ENCODE data around the gene SAC3D1. TPM values are rescaled to one million over a fixed set of nuclear protein-coding genes. Genes with fewer than 3 reads are reported as not detected.

Gene SAC3D1
- 10 to 100 TPM in 2 of 5 donors, 1 to 10 TPM in 3; 1.8 to 97.6 (median 6.7) TPM for total RNA-seq
- 10 to 100 TPM in 2 of 3 donors, 1 to 10 TPM in 1; 8.9 to 14.5 (median 14.4) TPM for polyA plus RNA-seq
- long read RNA-seq, donor 1, transcript SAC3D1-201 (2 exons, 1,566 nt) = major isoform, 5 of 5 reads
- long read RNA-seq, donor 1, partial matches to known transcripts = 0 of 5 reads
- long read RNA-seq, donor 1, other reads (novel, unspliced or antisense) = 0 of 5 reads
- long read RNA-seq, donor 2, partial matches to known transcripts = 0 of 1 reads
- long read RNA-seq, donor 2, other reads (novel, unspliced or antisense) = 0 of 1 reads
- long read RNA-seq, donor 3, partial matches to known transcripts = 0 of 5 reads
- long read RNA-seq, donor 3, other reads (novel, unspliced or antisense) = 0 of 5 reads
- long read RNA-seq, donor 4, partial matches to known transcripts = 0 of 1 reads
- long read RNA-seq, donor 4, other reads (novel, unspliced or antisense) = 0 of 1 reads
- long read RNA-seq, donor 5, transcript SAC3D1-201 (2 exons, 1,566 nt) = major isoform, 7 of 8 reads
- long read RNA-seq, donor 5, partial matches to known transcripts = 0 of 8 reads
- long read RNA-seq, donor 5, other reads (novel, unspliced or antisense) = 0 of 8 reads
- long read RNA-seq, donor 6, transcript SAC3D1-201 (2 exons, 1,566 nt) = major isoform, 10 of 11 reads
- long read RNA-seq, donor 6, partial matches to known transcripts = 0 of 11 reads
- long read RNA-seq, donor 6, other reads (novel, unspliced or antisense) = 0 of 11 reads
- long read RNA-seq, donor 7, transcript SAC3D1-201 (2 exons, 1,566 nt) = major isoform, 7 of 8 reads
- long read RNA-seq, donor 7, partial matches to known transcripts = 0 of 8 reads
- long read RNA-seq, donor 7, other reads (novel, unspliced or antisense) = 0 of 8 reads
- long read RNA-seq, donor 8, transcript SAC3D1-201 (2 exons, 1,566 nt) = major isoform, 6 of 9 reads
- long read RNA-seq, donor 8, partial matches to known transcripts = 0 of 9 reads
- long read RNA-seq, donor 8, other reads (novel, unspliced or antisense) = 0 of 9 reads
- long read RNA-seq, donor 9, partial matches to known transcripts = 0 of 3 reads
- long read RNA-seq, donor 9, other reads (novel, unspliced or antisense) = 0 of 3 reads
- long read RNA-seq, donor 10 = 0 reads

DNA sequence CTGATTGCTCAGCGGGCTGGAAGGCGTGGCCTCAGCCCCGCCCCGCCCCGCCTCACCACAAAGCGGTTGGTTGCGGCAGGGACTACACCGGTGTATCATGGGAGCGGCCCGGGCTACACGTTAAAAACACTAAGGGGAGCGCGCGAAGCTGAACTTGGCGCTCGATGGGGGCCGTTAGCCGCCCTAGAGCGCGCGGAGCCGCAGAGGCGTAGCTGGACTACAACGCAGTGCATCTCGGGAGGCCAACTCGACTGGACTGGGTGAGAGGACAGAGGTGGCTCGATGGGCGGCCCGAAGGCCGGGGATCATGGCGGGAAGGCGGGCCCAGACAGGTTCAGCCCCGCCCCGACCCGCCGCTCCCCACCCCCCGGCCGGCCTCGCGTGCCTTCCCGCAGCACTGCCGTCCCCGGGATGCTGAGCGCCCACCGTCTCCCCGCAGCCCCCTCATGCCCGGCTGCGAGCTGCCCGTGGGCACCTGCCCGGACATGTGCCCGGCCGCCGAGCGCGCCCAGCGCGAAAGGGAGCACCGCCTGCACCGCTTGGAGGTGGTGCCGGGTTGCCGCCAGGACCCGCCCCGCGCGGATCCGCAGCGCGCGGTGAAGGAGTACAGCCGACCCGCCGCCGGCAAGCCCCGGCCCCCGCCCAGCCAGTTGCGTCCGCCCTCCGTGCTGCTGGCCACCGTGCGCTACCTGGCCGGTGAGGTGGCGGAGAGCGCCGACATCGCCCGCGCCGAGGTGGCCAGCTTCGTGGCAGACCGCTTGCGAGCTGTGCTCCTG lies at the start of gene SAC3D1:
Gene SAC3D1, plus strand, starts transcription at position 364 of the 776 bp plus-strand sequence. Its CDS starts 83 bp downstream, at position 447.
- DNase-seq = peak; percentile 88 to 97
- no peaks in the 10 kb centered on the region for H3K27me3 ChIP-seq
- TF ChIP-seq, protein P1, sequence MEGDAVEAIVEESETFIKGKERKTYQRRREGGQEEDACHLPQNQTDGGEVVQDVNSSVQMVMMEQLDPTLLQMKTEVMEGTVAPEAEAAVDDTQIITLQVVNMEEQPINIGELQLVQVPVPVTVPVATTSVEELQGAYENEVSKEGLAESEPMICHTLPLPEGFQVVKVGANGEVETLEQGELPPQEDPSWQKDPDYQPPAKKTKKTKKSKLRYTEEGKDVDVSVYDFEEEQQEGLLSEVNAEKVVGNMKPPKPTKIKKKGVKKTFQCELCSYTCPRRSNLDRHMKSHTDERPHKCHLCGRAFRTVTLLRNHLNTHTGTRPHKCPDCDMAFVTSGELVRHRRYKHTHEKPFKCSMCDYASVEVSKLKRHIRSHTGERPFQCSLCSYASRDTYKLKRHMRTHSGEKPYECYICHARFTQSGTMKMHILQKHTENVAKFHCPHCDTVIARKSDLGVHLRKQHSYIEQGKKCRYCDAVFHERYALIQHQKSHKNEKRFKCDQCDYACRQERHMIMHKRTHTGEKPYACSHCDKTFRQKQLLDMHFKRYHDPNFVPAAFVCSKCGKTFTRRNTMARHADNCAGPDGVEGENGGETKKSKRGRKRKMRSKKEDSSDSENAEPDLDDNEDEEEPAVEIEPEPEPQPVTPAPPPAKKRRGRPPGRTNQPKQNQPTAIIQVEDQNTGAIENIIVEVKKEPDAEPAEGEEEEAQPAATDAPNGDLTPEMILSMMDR (IDR thresholded peaks at IDR 0.05) = no peak
- TF ChIP-seq POLR2AphosphoS5 (IDR thresholded peaks at IDR 0.05) = peak; percentile 17 to 80 (median 39)
- TF ChIP-seq POLR2A (IDR thresholded peaks at IDR 0.05) = no peak
- no peak for TF ChIP-seq EP300 (IDR thresholded peaks at IDR 0.05)
- H3K4me1 ChIP-seq = peaks cover 19 to 49% (median 40%) of the 10 kb centered on the region in 4 donors
- H3K4me3 ChIP-seq = peak within 1 kb of the TSS; percentile 74 to 98 (median 92)
- peaks cover 30 to 57% (median 51%) of the 10 kb centered on the region in 4 donors for H3K36me3 ChIP-seq
- H3K9me3 ChIP-seq = no peaks in the 10 kb centered on the region
- 0 to 1% (median 1%) methylated on average over 17 to 91 of the region's 91 CpGs for WGBS, 5 donors
- peak within 1 kb of the TSS; percentile 92 to 99 (median 93) for H3K27ac ChIP-seq
- intact Hi-C loops (cut with DNase I; ENCODE audit: low total_unique reads) = no loop called here

DNA sequence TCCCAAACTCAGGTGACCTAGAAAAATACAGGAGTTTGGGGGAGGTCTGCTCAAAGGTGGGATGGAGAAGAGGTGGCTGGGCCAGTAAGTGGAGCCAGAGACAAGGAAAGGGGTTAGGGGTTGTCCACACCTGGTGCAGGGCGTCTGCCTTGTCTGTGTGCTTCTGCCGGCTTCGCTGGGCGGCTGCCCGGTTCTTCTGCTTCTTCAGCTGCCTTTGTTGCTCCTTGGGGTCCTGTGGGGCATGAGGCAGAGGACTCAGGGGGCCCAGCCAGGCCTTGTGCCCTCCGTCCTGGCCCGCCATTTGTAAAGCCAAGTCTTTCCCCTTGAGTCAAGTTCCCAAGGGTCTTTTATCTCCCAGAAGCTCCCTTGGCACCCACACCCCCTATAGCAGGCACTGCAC lies 46.7 kb upstream of the SAC3D1 start:
- no peaks in the 10 kb centered on the region for H3K27me3 ChIP-seq
- TF ChIP-seq POLR2A (IDR thresholded peaks at IDR 0.05) (no peak), POLR2AphosphoS5 (IDR thresholded peaks at IDR 0.05) (no peak), EP300 (IDR thresholded peaks at IDR 0.05) (no peak)
- TF ChIP-seq, protein P1 (IDR thresholded peaks at IDR 0.05) = no peak
- H3K27ac ChIP-seq = no peak overlapping the region
- H3K9me3 ChIP-seq = no peaks in the 10 kb centered on the region
- peaks cover 0 to 47% (median 21%) of the 10 kb centered on the region in 4 donors for H3K36me3 ChIP-seq
- intact Hi-C loops (cut with DNase I; ENCODE audit: low total_unique reads) = loop anchor here (10.0 kb wide), 1 partner anchor 80 kb away; the partner anchor contains the start of gene ATG2A
- H3K4me3 ChIP-seq = peak overlapping the region in 1 of 4 donors; percentile 59
- peaks cover 6 to 53% (median 34%) of the 10 kb centered on the region in 4 donors for H3K4me1 ChIP-seq
- no peak for DNase-seq
- WGBS, 5 donors = 88 to 94% (median 93%) methylated on average over 7 of the region's 7 CpGs

DNA sequence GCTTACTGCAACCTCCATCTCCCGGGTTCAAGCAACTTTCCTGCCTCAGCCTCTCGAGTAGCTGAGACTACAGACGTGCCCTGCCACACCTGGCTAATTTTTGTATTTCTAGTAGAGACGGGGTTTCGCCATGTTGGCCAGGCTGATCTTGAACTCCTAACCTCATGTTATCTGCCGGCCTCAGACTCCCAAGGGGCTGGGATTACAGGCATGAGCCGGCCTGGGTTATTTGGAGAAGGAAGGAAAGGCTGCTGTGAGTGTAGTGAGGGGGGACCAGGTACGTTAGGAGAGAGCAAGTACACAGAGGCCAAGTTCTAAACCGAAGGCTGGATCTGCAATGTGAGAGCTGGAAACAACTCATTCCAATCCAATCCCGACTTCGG lies 44.7 kb upstream of the SAC3D1 start:
- peaks cover 6 to 35% (median 29%) of the 10 kb centered on the region in 4 donors for H3K4me1 ChIP-seq
- H3K4me3 ChIP-seq = peak overlapping the region; percentile 49 to 59 (median 52)
- TF ChIP-seq EP300 (IDR thresholded peaks at IDR 0.05) (no peak), POLR2A (IDR thresholded peaks at IDR 0.05) (no peak), POLR2AphosphoS5 (IDR thresholded peaks at IDR 0.05) (no peak)
- TF ChIP-seq, protein P1 (IDR thresholded peaks at IDR 0.05) = no peak
- H3K27me3 ChIP-seq = no peaks in the 10 kb centered on the region
- H3K27ac ChIP-seq = peak overlapping the region; percentile 57 to 90 (median 84)
- WGBS, 5 donors = 15 to 34% (median 19%) methylated on average over 9 to 11 of the region's 11 CpGs
- H3K9me3 ChIP-seq = no peaks in the 10 kb centered on the region
- peaks cover 0 to 31% (median 19%) of the 10 kb centered on the region in 4 donors for H3K36me3 ChIP-seq
- intact Hi-C loops (cut with DNase I; ENCODE audit: low total_unique reads) = loop anchor here (10.0 kb wide), 1 partner anchor 82 kb away; the partner anchor contains the start of gene ATG2A
- no peak for DNase-seq
